Left hindlimb (tissue), 1 donor: Measurements from ENCODE around the gene SMPX.

Experiments used
- DNase-seq: peaks from one replicate; pipeline ENCODE4 v3.0.0-alpha.2; 2018

The SMPX gene

GRCh38 chrX:21741869-21742701, 15.8 kb downstream of the SMPX start:
- DNase-seq: no peak

GRCh38 chrX:21741364-21741763, 16.6 kb downstream of the SMPX start:
- DNase-seq: no peak

- no peak for DNase-seq
Measured at GRCh38 chrX:21740329-21741274, 17.3 kb downstream of the SMPX start.

- no peak for DNase-seq
Measured at GRCh38 chrX:21738950-21739287, 19.0 kb downstream of the SMPX start.

- peak; percentile 35 for DNase-seq
Measured at GRCh38 chrX:21738210-21738949, 19.5 kb downstream of the SMPX start.

- DNase-seq: no peak
Measured at GRCh38 chrX:21735768-21736127, 22.2 kb downstream of the SMPX start.

- no peak for DNase-seq
Measured at GRCh38 chrX:21735038-21735767, 22.7 kb downstream of the SMPX start.

- no peak for DNase-seq
Measured at GRCh38 chrX:21734175-21734574, 23.7 kb downstream of the SMPX start.

GRCh38 chrX:21733705-21734104, 24.2 kb downstream of the SMPX start:
- no peak for DNase-seq

- no peak for DNase-seq
Measured at GRCh38 chrX:21730026-21730425, 27.9 kb downstream of the SMPX start.

GRCh38 chrX:21728276-21728968, 29.5 kb downstream of the SMPX start:
- DNase-seq: no peak

- no peak for DNase-seq
Measured at GRCh38 chrX:21725916-21726315, 32.0 kb downstream of the SMPX start.

GRCh38 chrX:21725496-21725895, 32.4 kb downstream of the SMPX start:
- no peak for DNase-seq

GRCh38 chrX:21723814-21724213, 34.1 kb downstream of the SMPX start:
- no peak for DNase-seq

- no peak for DNase-seq
Measured at GRCh38 chrX:21723084-21723483, 34.8 kb downstream of the SMPX start.

GRCh38 chrX:21721195-21721594, 36.7 kb downstream of the SMPX start:
- DNase-seq: no peak

GRCh38 chrX:21718575-21718974, 39.3 kb downstream of the SMPX start:
- no peak for DNase-seq

- no peak for DNase-seq
Measured at GRCh38 chrX:21717802-21718201, 40.1 kb downstream of the SMPX start.

- DNase-seq: no peak
Measured at GRCh38 chrX:21715825-21716224, 42.1 kb downstream of the SMPX start.

- no peak for DNase-seq
Measured at GRCh38 chrX:21715337-21715736, 42.6 kb downstream of the SMPX start.

GRCh38 chrX:21711848-21712197, 46.1 kb downstream of the SMPX start:
- no peak for DNase-seq
